HEK293 (cell line): ENCODE data around the gene CETN3.

ENCODE experiments used
- CTCF ChIA-PET: fragments of 350-600 bp; formaldehyde crosslinking; extraction: SDS; loops from one replicate; lab custom pipeline; 2021; ENCODE audit warnings: antibody characterized with exemption; lab: Yijun Ruan, JAX
- POLR2A ChIA-PET: fragments of 300-600 bp; formaldehyde crosslinking; extraction: SDS; loops from one replicate; lab custom pipeline; 2020; ENCODE audit warnings: antibody characterized with exemption, inconsistent platforms; lab: Yijun Ruan, JAX
- H3K27ac ChIP-seq: fragments of 200-500 bp; sonication (Bioruptor generic); 2 replicates; pipeline ENCODE4 v1.5.1; 2014; ENCODE audit warnings: low read depth, low read length, control low read depth, inconsistent platforms; ENCODE audit errors: extremely low read depth
- H3K36me3 ChIP-seq, 2 experiments: fragments of 200-500 bp in 1 of 2; sonication (Bioruptor generic) in 1 of 2; 1 replicate in 1 of 2; 2 replicates in 1 of 2; pipeline ENCODE4 v1.5.1; 2014 to 2017; ENCODE audit warnings: inconsistent platforms in 2 of 2, low read length in 2 of 2; ENCODE audit not compliant: control insufficient read depth in 2 of 2, insufficient read depth in 1 of 2
- H3K4me1 ChIP-seq: fragments of 200-500 bp; sonication (Bioruptor generic); 2 replicates; pipeline ENCODE4 v1.5.1; 2014; ENCODE audit warnings: mild to moderate bottlenecking, low read length, inconsistent platforms; ENCODE audit not compliant: control insufficient read depth, insufficient read depth
- H3K4me3 ChIP-seq: 2 replicates; pipeline ENCODE4 v1.5.1; 2011; ENCODE audit warnings: low read depth, mild to moderate bottlenecking, control low read depth, low read length, moderate library complexity
- H3K9me3 ChIP-seq: fragments of 200-500 bp; sonication (Bioruptor generic); 2 replicates; pipeline ENCODE4 v1.5.1; 2014; ENCODE audit warnings: low read depth, low read length, inconsistent platforms; ENCODE audit not compliant: control insufficient read depth, insufficient read depth
- HOXA7 ChIP-seq: sonication (generic); formaldehyde crosslinking; IDR thresholded peaks from 2 replicates; pipeline ENCODE4 v1.8.1; 2022; ENCODE audit warnings: missing genetic modification reagents, borderline replicate concordance
- IKZF3 ChIP-seq: fragments of 450-650 bp; IDR thresholded peaks from 2 replicates; pipeline ENCODE4 v1.5.0; 2018; ENCODE audit warnings: missing biosample characterization, mild to moderate bottlenecking, missing genetic modification characterization, moderate library complexity
- KLF16 ChIP-seq: fragments of 450-650 bp; formaldehyde crosslinking; IDR thresholded peaks from 2 replicates; pipeline ENCODE4 v1.5.1; 2017; ENCODE audit warnings: missing biosample characterization, missing genetic modification characterization
- MZF1 ChIP-seq: fragments of 450-650 bp; formaldehyde crosslinking; IDR thresholded peaks from 2 replicates; pipeline ENCODE4 v1.5.1; 2017; ENCODE audit warnings: missing biosample characterization, missing genetic modification characterization, borderline replicate concordance
- OSR2 ChIP-seq: fragments of 450-650 bp; formaldehyde crosslinking; IDR thresholded peaks from 2 replicates; pipeline ENCODE4 v1.5.1; 2016; ENCODE audit warnings: missing biosample characterization, missing genetic modification characterization
- SCRT1 ChIP-seq: fragments of 450-650 bp; formaldehyde crosslinking; IDR thresholded peaks from 2 replicates; pipeline ENCODE4 v1.5.1; 2016; ENCODE audit warnings: missing biosample characterization, missing genetic modification characterization, borderline replicate concordance
- SP7 ChIP-seq: fragments of 450-650 bp; formaldehyde crosslinking; IDR thresholded peaks from 2 replicates; pipeline ENCODE4 v1.5.1; 2016; ENCODE audit warnings: missing biosample characterization, missing genetic modification characterization
- TSHZ1 ChIP-seq: fragments of 450-650 bp; formaldehyde crosslinking; IDR thresholded peaks from 2 replicates; pipeline ENCODE4 v1.5.1; 2016; ENCODE audit warnings: missing biosample characterization, missing genetic modification characterization, borderline replicate concordance
- WT1 ChIP-seq: fragments of 450-650 bp; formaldehyde crosslinking; IDR thresholded peaks from 2 replicates; pipeline ENCODE4 v1.5.1; 2016; ENCODE audit warnings: missing biosample characterization, missing genetic modification characterization
- YY1 ChIP-seq: fragments of 450-650 bp; formaldehyde crosslinking; IDR thresholded peaks from 2 replicates; pipeline ENCODE4 v1.5.1; 2018; ENCODE audit warnings: missing biosample characterization, missing genetic modification characterization
- ZBTB6 ChIP-seq: fragments of 450-650 bp; formaldehyde crosslinking; IDR thresholded peaks from 2 replicates; pipeline ENCODE4 v1.5.1; 2017; ENCODE audit warnings: missing biosample characterization, missing genetic modification characterization
- ZBTB7A ChIP-seq: fragments of 450-650 bp; formaldehyde crosslinking; IDR thresholded peaks from 2 replicates; pipeline ENCODE4 v1.5.1; 2016; ENCODE audit warnings: low read depth, missing biosample characterization, missing genetic modification characterization
- ZNF155 ChIP-seq: fragments of 450-650 bp; formaldehyde crosslinking; IDR thresholded peaks from 2 replicates; pipeline ENCODE4 v1.5.1; 2016; ENCODE audit warnings: missing biosample characterization, missing genetic modification characterization
- ZNF174 ChIP-seq: fragments of 450-650 bp; formaldehyde crosslinking; IDR thresholded peaks from 2 replicates; pipeline ENCODE4 v1.5.0; 2017; ENCODE audit warnings: missing biosample characterization, mild to moderate bottlenecking, missing genetic modification characterization
- ZNF221 ChIP-seq: fragments of 450-650 bp; formaldehyde crosslinking; IDR thresholded peaks from 2 replicates; pipeline ENCODE4 v1.5.1; 2017; ENCODE audit warnings: missing biosample characterization, missing genetic modification characterization, borderline replicate concordance
- ZNF324 ChIP-seq: fragments of 450-650 bp; formaldehyde crosslinking; IDR thresholded peaks from 2 replicates; pipeline ENCODE4 v1.5.1; 2016; ENCODE audit warnings: missing biosample characterization, missing genetic modification characterization
- ZNF341 ChIP-seq: fragments of 450-650 bp; formaldehyde crosslinking; IDR thresholded peaks from 2 replicates; pipeline ENCODE4; 2016; ENCODE audit warnings: low read depth, missing biosample characterization, missing genetic modification characterization
- ZNF391 ChIP-seq: fragments of 450-650 bp; formaldehyde crosslinking; IDR thresholded peaks from 2 replicates; pipeline ENCODE4 v1.5.1; 2016; ENCODE audit warnings: low read depth, missing biosample characterization, missing genetic modification characterization, borderline replicate concordance
- ZNF426 ChIP-seq: fragments of 450-650 bp; formaldehyde crosslinking; IDR thresholded peaks from 2 replicates; pipeline ENCODE4 v1.5.1; 2017; ENCODE audit warnings: missing biosample characterization, missing genetic modification characterization, mild to moderate bottlenecking, inconsistent platforms, moderate library complexity
- ZNF530 ChIP-seq: fragments of 450-650 bp; formaldehyde crosslinking; IDR thresholded peaks from 2 replicates; pipeline ENCODE4 v1.5.1; 2016; ENCODE audit warnings: low read depth, missing biosample characterization, missing genetic modification characterization
- ZNF548 ChIP-seq: fragments of 450-650 bp; formaldehyde crosslinking; IDR thresholded peaks from 2 replicates; pipeline ENCODE4 v1.5.1; 2016; ENCODE audit warnings: missing biosample characterization, missing genetic modification characterization
- ZNF561 ChIP-seq: fragments of 450-650 bp; IDR thresholded peaks from 2 replicates; pipeline ENCODE4 v1.5.1; 2018; ENCODE audit warnings: missing biosample characterization, missing genetic modification characterization, borderline replicate concordance
- ZNF571 ChIP-seq: fragments of 450-650 bp; formaldehyde crosslinking; IDR thresholded peaks from 2 replicates; pipeline ENCODE4 v1.5.0; 2017; ENCODE audit warnings: missing biosample characterization, missing genetic modification characterization
- ZNF600 ChIP-seq: fragments of 450-650 bp; formaldehyde crosslinking; IDR thresholded peaks from 2 replicates; pipeline ENCODE4 v1.5.1; 2016; ENCODE audit warnings: missing biosample characterization, missing genetic modification characterization
- ZNF677 ChIP-seq: fragments of 450-650 bp; IDR thresholded peaks from 2 replicates; pipeline ENCODE4 v1.5.0; 2018; ENCODE audit warnings: missing biosample characterization, mild to moderate bottlenecking, missing genetic modification characterization, moderate library complexity
- ZNF785 ChIP-seq: fragments of 450-650 bp; formaldehyde crosslinking; IDR thresholded peaks from 2 replicates; pipeline ENCODE4 v1.5.1; 2016; ENCODE audit warnings: missing biosample characterization, missing genetic modification characterization
- ZNF792 ChIP-seq: fragments of 450-650 bp; formaldehyde crosslinking; IDR thresholded peaks from 2 replicates; pipeline ENCODE4 v1.5.1; 2016; ENCODE audit warnings: missing biosample characterization, missing genetic modification characterization
- ZNF843 ChIP-seq: fragments of 450-650 bp; formaldehyde crosslinking; IDR thresholded peaks from 2 replicates; pipeline ENCODE4 v1.5.1; 2016; ENCODE audit warnings: missing biosample characterization, missing genetic modification characterization
- ZSCAN16 ChIP-seq: fragments of 450-650 bp; formaldehyde crosslinking; IDR thresholded peaks from 2 replicates; pipeline ENCODE4 v1.5.1; 2016; ENCODE audit warnings: missing biosample characterization, missing genetic modification characterization
- ZSCAN18 ChIP-seq: fragments of 450-650 bp; formaldehyde crosslinking; IDR thresholded peaks from 2 replicates; pipeline ENCODE4 v1.5.1; 2016; ENCODE audit warnings: missing biosample characterization, missing genetic modification characterization

CETN3 gene

GRCh38 chr5:90351101-90351500, 58.5 kb downstream of the CETN3 start:
- no peaks in the 10 kb centered on the region for H3K36me3 ChIP-seq
- H3K4me1 ChIP-seq: peaks cover 2% of the 10 kb centered on the region
- POLR2A ChIA-PET: no interaction called here
- no peaks in the 10 kb centered on the region for H3K9me3 ChIP-seq
- H3K4me3 ChIP-seq: no peak overlapping the region
- CTCF ChIA-PET: no interaction called here
- TF ChIP-seq ZNF155 (tag by site-specific recombination): no peak
- no peak for TF ChIP-seq ZNF785
- TF ChIP-seq ZBTB6 (tag by site-specific recombination): no peak
- TF ChIP-seq ZNF548: no peak
- no peak for TF ChIP-seq ZSCAN16 (tag by site-specific recombination)
- TF ChIP-seq ZNF571 (tag by site-specific recombination): no peak
- TF ChIP-seq ZBTB7A (tag by site-specific recombination): no peak
- TF ChIP-seq ZSCAN18 (tag by site-specific recombination): no peak
- no peak for TF ChIP-seq ZNF792 (tag by site-specific recombination)
- TF ChIP-seq MZF1 (tag by site-specific recombination): no peak
- TF ChIP-seq HOXA7 (CRISPR knock-in tag): no peak
- TF ChIP-seq ZNF561 (tag by site-specific recombination): no peak
- no peak for TF ChIP-seq KLF16 (tag by site-specific recombination)
- TF ChIP-seq ZNF341 (tag by site-specific recombination): no peak
- TF ChIP-seq WT1 (tag by site-specific recombination): no peak
- no peak for TF ChIP-seq SCRT1 (tag by site-specific recombination)
- no peak for TF ChIP-seq ZNF324 (tag by site-specific recombination)
- TF ChIP-seq ZNF600 (tag by site-specific recombination): no peak
- no peak overlapping the region for H3K27ac ChIP-seq

- Histone ChIP-seq H3K36me3 (no peaks in the 10 kb centered on the region), H3K4me3 (no peak overlapping the region), H3K4me1 (no peaks in the 10 kb centered on the region), H3K9me3 (no peaks in the 10 kb centered on the region), H3K27ac (no peak overlapping the region)
- ChIA-PET CTCF (no interaction called here), POLR2A (no interaction called here)
- TF ChIP-seq ZNF843 (no peak), ZNF426 (tag by site-specific recombination) (no peak), ZNF174 (tag by site-specific recombination) (no peak), TSHZ1 (no peak), SP7 (tag by site-specific recombination) (no peak), YY1 (no peak), ZNF530 (tag by site-specific recombination) (no peak), ZNF221 (tag by site-specific recombination) (no peak), ZNF677 (tag by site-specific recombination) (no peak), IKZF3 (tag by site-specific recombination) (no peak), ZNF391 (tag by site-specific recombination) (no peak), OSR2 (no peak)
- TF ChIP-seq, all 188 proteins: peak for 0
Observed at GRCh38 chr5:90347462-90347861, 62.1 kb downstream of the CETN3 start.
